Measurements from ENCODE around the gene SLC35D3.

- TF ChIP-seq POLR2A (IDR thresholded peaks at IDR 0.05): no peak
- no peak for TF ChIP-seq CTCF (IDR thresholded peaks at IDR 0.05)
Observed at GRCh38 chr6:136945711-136946121, 23.6 kb downstream of the SLC35D3 start.

Data from esophagus squamous epithelium (tissue), 4 donors.